ENCODE measurements around the gene LRRC55. TPM values are rescaled to one million over a fixed set of nuclear protein-coding genes. Genes with fewer than 3 reads are reported as not detected.

Gene LRRC55
- total RNA-seq, 2 donors from 2014 or later, result 0.04 TPM; not detected in 1

DNA sequence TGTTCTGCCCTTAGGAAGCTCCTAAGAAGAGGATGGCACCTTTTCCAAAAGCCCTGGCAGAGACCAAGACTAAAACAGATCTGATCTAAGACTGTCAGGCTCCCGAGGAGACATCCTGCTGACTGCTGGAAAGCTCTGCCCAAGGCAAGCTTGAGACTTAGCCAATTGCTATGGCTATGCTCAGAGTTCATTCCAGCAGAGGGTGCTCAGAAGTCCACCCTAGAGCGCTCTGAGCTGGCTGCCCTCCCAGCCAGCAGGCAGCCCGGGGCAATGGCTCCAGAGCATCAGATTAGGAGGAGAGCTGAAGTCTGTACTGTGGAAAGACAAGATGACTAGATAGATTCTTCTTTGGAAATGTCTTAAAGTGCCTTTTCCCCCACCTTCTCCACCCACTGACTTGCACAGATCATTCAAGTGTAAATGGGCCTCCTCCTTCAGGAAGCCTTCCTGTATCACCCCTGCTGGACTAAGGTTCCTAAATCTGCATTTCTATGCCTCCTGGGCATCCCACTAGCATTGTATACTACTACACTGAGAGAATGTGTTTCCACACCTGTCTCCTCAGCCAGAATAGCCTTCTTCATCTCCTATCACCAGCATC lies 23.4 kb downstream of the LRRC55 start:
- Mint-ChIP-seq H3K4me1 (peaks cover 11% of the 10 kb centered on the region), H3K36me3 (ENCODE audit: low read depth) (no peaks in the 10 kb centered on the region), H3K4me3 (no peak overlapping the region), H3K27ac (no peak overlapping the region), H3K27me3 (ENCODE audit: insufficient read depth) (no peaks in the 10 kb centered on the region), H3K9me3 (no peaks in the 10 kb centered on the region)
- H3K36me3 ChIP-seq (ENCODE audit: control insufficient read depth, insufficient read depth, low read length), result no peaks in the 10 kb centered on the region
- peaks cover 5% of the 10 kb centered on the region for H3K4me1 ChIP-seq (ENCODE audit: control insufficient read depth, insufficient read depth, low read length)
- TF ChIP-seq, protein P1, sequence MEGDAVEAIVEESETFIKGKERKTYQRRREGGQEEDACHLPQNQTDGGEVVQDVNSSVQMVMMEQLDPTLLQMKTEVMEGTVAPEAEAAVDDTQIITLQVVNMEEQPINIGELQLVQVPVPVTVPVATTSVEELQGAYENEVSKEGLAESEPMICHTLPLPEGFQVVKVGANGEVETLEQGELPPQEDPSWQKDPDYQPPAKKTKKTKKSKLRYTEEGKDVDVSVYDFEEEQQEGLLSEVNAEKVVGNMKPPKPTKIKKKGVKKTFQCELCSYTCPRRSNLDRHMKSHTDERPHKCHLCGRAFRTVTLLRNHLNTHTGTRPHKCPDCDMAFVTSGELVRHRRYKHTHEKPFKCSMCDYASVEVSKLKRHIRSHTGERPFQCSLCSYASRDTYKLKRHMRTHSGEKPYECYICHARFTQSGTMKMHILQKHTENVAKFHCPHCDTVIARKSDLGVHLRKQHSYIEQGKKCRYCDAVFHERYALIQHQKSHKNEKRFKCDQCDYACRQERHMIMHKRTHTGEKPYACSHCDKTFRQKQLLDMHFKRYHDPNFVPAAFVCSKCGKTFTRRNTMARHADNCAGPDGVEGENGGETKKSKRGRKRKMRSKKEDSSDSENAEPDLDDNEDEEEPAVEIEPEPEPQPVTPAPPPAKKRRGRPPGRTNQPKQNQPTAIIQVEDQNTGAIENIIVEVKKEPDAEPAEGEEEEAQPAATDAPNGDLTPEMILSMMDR (conservative IDR thresholded peaks at IDR 0.05), result peak; percentile 56
- WGBS, 2 experiments (ENCODE audit: insufficient coverage in 1 of 2, insufficient read length in 1 of 2), result 47 to 48% methylated on average over 3 of the region's 3 CpGs
- no peaks in the 10 kb centered on the region for H3K9me3 ChIP-seq (ENCODE audit: control insufficient read depth, low read length)
- peak; percentile 76 for DNase-seq
- no peaks in the 10 kb centered on the region for H3K27me3 ChIP-seq (ENCODE audit: control insufficient read depth, insufficient read depth, low read length, poor library complexity, severe bottlenecking)
- H3K27ac ChIP-seq (ENCODE audit: low read depth, low read length), result no peak overlapping the region
- H3K9ac ChIP-seq (ENCODE audit: extremely low read depth, low read length, poor library complexity, severe bottlenecking), result no peak overlapping the region
- H3K4me3 ChIP-seq (ENCODE audit: low read length), result no peak overlapping the region

DNA sequence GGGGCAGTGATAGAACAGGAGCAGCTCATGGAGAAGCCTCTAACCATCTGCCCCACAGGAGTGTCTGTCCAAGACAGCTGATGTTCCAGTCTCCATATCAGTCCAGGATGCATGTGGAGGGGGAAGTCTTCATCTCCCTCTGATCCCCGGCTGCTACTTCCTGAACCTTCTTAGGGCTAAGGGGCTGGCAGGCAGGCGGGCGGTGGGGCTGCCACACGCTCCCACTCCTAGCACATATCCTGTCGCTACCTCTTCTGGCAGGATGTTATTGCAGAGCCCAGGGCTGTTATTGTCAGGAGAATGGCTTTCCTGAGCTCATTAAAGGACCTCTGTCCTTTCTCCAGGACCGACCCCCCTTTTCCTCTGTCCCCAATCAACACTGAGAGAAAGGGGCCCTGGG lies 25.4 kb downstream of the LRRC55 start:
- no peak for DNase-seq
- H3K27me3 ChIP-seq (ENCODE audit: control insufficient read depth, insufficient read depth, low read length, poor library complexity, severe bottlenecking), result no peaks in the 10 kb centered on the region
- Mint-ChIP-seq H3K4me3 (no peak overlapping the region), H3K9me3 (no peaks in the 10 kb centered on the region), H3K27ac (no peak overlapping the region), H3K4me1 (peaks cover 22% of the 10 kb centered on the region), H3K36me3 (ENCODE audit: low read depth) (no peaks in the 10 kb centered on the region), H3K27me3 (ENCODE audit: insufficient read depth) (no peaks in the 10 kb centered on the region)
- H3K4me3 ChIP-seq (ENCODE audit: low read length), result no peak overlapping the region
- TF ChIP-seq, protein P1 (conservative IDR thresholded peaks at IDR 0.05), result no peak
- no peak overlapping the region for H3K9ac ChIP-seq (ENCODE audit: extremely low read depth, low read length, poor library complexity, severe bottlenecking)
- WGBS, 2 experiments (ENCODE audit: insufficient coverage in 1 of 2, insufficient read length in 1 of 2), result 94 to 100% methylated on average over 1 to 6 of the region's 6 CpGs
- H3K36me3 ChIP-seq (ENCODE audit: control insufficient read depth, insufficient read depth, low read length), result no peaks in the 10 kb centered on the region
- peaks cover 3% of the 10 kb centered on the region for H3K9me3 ChIP-seq (ENCODE audit: control insufficient read depth, low read length)
- peaks cover 5% of the 10 kb centered on the region for H3K4me1 ChIP-seq (ENCODE audit: control insufficient read depth, insufficient read depth, low read length)
- H3K27ac ChIP-seq (ENCODE audit: low read depth, low read length), result no peak overlapping the region

DNA sequence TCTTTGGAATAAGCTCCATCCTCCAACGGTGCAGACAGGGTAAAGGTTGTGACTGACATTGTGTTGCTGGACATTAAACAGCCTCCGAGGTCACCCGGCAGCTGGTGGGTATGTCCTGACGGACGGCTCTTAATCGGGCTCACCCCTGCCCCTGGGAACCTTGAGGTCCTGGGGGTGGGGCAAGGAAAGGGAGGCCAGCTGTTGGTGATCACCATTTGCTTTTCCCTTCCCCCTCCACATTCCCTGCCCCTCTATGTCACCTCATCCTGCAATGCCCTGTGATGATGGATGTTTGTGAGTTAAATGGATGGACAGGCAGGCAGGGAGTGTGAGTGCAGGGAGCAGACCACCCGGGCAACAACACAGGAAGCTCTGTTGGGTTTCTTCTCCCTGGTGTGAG lies 29.0 kb downstream of the LRRC55 start:
- no peak overlapping the region for H3K27ac Mint-ChIP-seq
- Histone ChIP-seq H3K4me3 (ENCODE audit: low read length) (no peak overlapping the region), H3K36me3 (ENCODE audit: control insufficient read depth, insufficient read depth, low read length) (no peaks in the 10 kb centered on the region), H3K9me3 (ENCODE audit: control insufficient read depth, low read length) (peaks cover 7% of the 10 kb centered on the region), H3K27ac (ENCODE audit: low read depth, low read length) (peak overlapping the region; percentile 62), H3K9ac (ENCODE audit: extremely low read depth, low read length, poor library complexity, severe bottlenecking) (no peak overlapping the region), H3K27me3 (ENCODE audit: control insufficient read depth, insufficient read depth, low read length, poor library complexity, severe bottlenecking) (no peaks in the 10 kb centered on the region), H3K4me1 (ENCODE audit: control insufficient read depth, insufficient read depth, low read length) (peaks cover 4% of the 10 kb centered on the region)
- whole genome bisulfite sequencing, 2 experiments (ENCODE audit: insufficient coverage in 1 of 2, insufficient read length in 1 of 2), result 61 to 77% methylated on average over 2 to 7 of the region's 7 CpGs
- TF ChIP-seq, protein P1 (conservative IDR thresholded peaks at IDR 0.05), result no peak
- no peaks in the 10 kb centered on the region for H3K27me3 Mint-ChIP-seq (ENCODE audit: insufficient read depth)
- no peaks in the 10 kb centered on the region for H3K9me3 Mint-ChIP-seq
- DNase-seq, result peak; percentile 60
- H3K4me3 Mint-ChIP-seq, result no peak overlapping the region
- peaks cover 12% of the 10 kb centered on the region for H3K4me1 Mint-ChIP-seq
- H3K36me3 Mint-ChIP-seq (ENCODE audit: low read depth), result no peaks in the 10 kb centered on the region
